NAMALWA (cell line): ENCODE measurements around the gene TMPRSS13.
A peak's percentile ranks its signal among the peaks of the same experiment; 100 is the strongest.
"Not testable (repeated sequence)": the region's sequence is repeated elsewhere in the genome, so short reads cannot be mapped to it uniquely, and the experiment has no call there.

Experiments used
- DNase-seq: peaks from one replicate; pipeline ENCODE4 v3.0.0-alpha.2; 2015; ENCODE audit warnings: low spot score

The TMPRSS13 gene

DNA sequence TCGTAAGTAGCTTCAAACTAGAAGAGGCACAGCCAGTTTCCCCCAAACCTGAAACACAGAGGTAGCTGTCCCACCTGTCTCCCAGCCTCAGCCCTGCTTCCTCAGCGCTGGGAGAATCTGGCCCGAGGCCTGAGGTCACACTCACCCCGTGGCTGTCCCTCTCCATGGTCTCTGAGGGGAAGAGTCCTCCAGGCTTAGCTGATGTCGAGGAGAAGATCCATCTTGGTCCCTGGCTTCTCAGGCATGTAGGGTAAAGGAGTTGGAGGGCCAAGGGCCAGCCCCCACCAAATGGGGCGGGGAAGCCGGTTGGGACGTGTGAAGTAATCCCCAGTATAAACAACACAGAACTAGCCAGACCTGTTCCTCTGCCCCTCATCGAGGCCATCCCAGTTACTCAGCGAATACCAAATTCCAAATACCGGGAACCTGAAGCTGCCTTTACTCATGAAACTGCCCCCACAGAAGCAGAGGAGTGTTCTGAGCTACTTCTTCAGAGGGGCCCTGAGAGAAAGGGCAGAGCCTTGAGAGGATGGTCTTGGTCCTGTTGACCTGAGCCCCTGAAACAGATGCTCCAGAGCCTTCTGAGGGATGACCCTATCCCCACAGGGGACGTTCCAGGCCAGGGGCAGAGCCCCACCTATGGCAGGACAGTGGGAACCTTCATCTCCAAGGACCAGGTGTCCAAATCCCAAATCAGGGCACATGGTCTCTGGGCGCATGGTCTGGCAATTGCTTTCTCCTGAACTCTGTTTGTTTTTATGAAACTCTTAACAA is at the start of gene TMPRSS13:
Gene TMPRSS13, minus strand, starts transcription at position 261 of the 774 bp plus-strand sequence. Its CDS starts 95 bp downstream, at position 166.
- DNase-seq, result no peak

DNA sequence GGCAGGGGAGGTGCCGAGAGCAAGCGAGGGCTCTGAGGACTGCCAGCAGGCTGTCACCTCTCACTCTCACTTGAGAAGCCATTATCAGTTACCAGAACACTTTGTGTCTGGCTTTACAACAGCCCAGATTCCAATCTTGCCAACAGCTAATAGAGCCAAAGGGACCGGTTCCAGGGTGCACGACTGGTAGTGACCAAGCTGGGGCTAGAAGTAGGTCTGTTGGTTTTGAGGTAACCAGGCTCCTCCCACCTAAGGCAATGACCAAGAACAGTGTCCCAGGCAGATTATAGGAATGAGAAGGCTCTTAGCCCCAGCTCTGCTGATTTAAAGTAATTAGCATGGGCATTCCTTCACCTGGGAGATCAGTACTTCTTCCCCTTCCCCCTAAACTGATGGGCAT is 49.8 kb upstream of the TMPRSS13 start:
- no peak for DNase-seq

DNA sequence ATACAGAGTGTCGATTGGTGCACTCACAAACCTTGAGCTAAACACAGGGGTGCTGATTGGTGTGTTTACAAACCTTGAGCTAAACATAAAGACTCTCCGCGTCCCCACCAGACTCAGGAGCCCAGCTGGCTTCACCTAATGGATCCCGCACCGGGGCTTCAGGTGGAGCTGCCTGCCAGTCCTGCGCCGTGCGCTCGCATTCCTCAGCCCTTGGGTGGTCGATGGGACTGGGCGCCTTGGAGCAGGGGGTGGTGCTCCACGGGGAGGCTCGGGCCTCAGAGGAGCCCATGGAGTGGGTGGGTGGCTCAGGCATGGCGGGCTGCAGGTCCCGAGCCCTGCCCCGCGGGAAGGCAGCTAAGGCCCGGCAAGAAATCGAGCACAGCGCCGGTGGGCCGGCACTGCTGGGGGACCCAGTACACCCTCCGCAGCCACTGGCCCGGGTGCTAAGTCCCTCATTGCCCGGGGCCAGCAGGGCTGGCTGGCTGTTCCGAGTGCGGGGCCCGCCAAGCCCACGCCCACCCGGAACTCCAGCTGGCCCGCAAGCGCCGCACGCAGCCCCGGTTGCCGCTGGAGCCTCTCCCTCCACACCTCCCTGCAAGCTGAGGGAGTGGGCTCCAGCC is 49.2 kb upstream of the TMPRSS13 start:
- DNase-seq, result not testable (repeated sequence)

DNA sequence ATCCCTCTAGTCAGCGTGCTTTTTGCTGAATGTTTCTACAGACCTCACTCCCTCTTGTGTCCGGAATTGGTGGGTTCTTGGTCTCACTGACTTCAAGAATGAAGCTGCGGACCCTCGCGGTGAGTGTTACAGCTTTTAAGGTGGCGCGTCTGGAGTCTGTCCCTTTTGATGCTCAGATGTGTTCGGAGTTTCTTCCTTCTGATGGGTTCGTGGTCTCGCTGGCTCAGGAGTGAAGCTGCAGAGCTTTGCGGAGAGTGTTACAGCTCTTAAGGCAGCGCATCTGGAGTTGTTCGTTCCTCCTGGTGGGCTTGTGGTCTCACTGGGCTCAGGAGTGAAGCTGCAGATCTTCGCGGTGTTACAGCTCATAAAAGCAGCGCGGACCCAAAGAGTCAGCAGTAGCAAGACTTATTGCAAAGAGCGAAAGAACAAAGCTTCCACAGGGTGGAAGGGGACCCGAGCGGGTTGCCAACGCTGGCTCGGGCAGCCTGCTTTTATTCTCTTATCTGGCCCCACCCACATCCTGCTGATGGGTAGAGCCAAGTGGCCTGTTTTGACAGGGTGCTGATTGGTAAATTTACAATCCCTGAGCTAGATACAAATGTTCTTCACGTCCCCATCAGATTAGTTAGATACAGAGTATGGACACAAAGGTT is 48.5 kb upstream of the TMPRSS13 start:
- not testable (repeated sequence) for DNase-seq

DNA sequence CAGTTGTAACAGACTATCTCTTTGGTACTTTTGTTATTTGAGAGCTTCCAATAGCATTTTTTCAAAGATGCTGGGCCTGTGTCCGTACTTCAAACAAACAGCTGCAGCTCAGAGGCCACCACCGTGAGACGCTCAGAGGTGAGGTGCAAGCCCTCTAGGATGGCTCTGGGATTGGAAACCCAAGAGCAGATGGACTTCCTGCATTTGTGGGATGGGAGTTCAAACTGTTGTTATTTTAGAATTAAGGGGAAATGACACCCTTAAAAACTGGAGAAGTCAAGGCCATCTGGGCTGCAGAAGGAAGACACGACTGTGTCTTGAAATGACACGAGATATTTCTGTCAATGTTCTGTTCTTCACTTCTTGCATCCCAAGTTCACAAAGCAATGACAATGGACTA is 47.8 kb upstream of the TMPRSS13 start:
- no peak for DNase-seq

DNA sequence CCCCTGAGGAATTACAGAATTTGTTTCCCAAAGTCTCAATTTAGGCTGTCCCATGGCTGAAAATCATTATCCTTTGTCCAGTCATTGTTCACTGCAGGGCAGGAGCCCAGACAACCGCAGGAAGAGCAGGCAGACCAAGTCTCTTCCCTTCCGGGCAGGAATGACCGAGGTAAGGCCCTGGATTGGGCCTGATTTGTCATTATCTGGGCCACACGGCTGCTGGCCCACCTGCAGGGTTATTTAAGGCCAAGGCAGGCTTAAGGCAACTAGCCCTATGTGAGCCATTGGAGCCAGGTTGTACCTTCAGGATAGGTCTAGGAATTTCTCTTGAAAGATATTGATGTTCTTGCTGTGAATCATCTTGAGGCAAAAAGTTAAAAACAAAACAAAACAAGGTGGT is 47.2 kb upstream of the TMPRSS13 start:
- no peak for DNase-seq

DNA sequence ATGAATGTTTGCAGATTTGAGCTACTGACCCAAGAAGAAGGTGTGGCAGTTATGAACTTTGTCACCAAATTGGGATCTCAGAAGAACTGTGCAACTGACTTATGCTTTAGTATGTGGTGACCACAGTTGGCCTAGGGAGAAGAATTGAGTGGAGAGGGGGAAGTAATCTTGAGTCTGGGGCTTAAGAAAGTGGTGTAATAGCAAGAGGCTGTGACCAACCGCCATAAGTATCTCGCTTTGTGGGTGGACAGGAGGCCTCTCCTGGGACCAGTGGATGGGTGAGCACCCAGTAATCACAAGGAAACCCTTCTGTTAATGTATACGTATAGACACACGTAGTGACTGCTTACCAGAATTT is 44.3 kb upstream of the TMPRSS13 start:
- no peak for DNase-seq

DNA sequence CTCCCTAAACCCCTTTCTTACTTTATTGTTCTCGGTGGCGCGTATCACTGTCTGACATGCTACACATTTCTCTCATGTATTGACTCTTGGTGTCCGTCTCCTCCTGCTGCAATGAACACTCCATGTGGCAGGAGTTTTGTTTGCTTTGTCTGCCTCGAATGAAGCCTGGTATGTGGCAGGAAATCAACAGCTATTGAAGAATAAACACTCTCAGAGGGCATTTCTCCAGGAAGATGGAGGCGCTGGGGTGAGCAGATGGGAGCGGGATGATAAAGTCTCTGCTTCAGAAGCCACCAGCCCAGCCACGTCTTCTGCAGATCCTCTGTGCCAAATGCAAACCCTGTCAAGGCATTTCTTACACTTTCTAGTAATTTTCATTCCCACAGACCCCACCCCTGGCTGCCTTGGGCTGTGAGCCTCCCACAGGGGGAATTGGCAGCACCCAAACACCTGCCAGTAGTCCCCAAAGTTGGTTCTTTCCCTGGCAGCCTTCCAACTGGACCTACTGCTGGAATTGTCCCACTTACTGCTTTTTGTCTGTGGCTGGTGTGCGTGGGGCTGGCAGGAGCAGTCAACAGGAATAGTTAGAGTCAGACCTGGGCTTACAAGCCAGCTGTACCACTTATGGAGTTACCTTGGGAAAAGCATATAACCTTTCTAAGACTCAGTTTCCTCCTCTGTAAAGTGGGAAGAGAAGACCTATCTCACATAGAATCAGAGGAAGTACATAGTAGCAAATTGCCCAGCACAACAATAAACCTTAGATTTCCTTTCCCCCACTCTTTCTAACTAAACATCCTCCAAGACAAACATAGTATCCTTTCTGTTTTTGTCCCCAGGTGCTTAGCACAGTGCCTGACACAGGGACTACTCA is 43.7 kb upstream of the TMPRSS13 start:
- DNase-seq, result no peak

DNA sequence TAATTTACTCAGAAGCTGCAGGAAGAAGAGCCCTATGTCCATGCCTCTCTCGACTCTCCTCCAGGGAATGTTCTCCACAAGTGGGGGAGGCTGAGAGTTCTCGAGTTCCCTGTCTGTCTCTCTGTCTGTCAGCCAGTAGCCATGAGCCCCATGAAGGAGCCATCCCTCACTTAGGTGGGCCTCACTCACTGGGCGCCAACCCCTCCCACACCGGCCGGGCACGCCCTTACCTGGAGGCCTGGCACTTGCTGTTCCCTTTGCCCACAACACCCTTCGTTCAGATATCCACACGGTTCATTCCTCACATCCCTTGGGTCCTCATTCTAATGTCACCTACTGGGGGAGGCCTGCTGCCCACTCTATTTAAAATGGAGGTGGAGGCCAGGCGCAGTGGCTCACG is 42.8 kb upstream of the TMPRSS13 start:
- DNase-seq, result no peak

DNA sequence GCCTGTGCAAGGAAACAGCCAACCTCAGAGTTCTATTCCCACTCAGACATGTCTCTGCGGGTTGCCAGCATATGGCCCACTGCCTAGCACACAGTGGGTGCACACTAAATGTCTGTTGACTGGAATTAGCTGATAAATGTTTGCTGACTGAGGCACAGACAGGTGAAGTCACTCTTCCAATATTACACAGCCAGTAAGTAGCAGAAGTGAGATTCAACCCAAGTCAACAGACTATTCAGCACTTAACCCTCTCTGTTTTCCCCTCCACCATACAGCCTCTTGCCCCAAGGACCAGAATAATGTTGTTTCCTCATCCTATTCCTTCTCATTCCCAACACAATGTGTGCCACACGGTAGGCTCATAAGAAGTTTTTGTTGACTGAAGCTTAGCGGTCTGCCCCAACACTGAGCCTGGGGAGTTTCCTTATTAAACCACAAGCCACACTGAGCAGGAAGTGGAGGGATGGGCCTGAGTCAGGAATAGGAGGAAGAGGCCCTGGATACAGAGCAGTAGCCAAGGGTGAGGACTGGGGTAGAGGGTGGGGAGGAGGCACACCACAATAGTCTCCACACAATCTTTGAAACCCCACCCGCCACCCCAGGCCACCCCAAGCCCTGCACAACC is 41.3 kb upstream of the TMPRSS13 start:
- no peak for DNase-seq

DNA sequence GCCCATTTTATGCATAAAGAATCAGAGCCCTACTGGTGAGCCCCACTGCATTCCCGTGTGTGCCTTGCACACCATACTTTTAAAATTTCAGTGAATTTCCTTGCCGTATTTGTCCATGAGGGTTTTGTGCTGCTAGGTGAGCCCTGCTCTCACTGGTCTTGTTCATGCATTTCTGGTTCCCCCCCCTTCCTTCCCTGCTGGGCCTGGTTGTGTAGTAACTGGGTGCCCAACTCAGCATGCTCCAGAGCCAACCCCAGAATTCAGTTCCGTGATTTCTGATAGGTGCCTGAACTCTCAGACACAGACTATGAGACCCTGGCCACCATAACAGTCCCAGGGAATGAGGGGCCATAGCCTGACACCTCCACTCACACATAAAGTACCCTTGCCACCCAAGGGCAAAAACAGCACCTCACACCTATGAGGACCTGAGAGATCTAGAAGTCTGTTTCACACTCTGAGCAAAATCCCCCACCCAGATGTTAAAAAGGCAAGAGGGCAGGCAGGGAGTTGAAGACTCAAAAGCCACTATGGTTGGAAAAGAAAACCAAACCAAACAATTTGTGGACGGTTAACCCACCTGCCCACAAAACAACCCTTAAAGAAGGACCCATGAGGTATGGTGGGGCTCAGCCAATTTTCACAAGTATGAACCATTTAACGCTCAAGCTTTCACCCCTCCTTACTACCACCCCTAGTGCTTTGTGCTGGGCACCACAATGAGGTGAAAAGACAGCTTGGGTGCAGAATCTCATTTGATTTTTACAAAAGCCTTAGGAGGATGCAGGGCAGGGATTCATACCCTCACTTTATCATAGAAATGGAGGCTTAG is 40.2 kb upstream of the TMPRSS13 start:
- no peak for DNase-seq

DNA sequence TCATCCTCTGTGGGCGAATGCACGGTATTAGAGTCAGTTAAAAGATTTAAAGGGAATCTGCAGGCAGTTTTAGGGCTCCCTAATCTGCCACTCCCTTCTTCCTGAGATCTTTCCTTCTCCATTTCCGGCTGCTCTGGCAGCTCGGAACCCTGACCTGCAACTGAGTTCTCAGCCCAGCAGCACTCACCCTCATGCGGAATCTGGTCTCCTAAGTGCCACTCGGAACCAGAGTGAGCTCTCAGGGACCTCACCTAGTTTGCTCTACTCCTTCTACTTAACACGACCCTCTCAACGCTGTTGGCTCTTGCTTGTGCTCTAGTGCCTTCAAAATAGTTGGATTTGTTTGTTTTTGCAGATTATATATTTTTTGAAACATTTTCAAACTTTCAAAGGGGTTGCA is 37.7 kb upstream of the TMPRSS13 start:
- DNase-seq, result no peak

DNA sequence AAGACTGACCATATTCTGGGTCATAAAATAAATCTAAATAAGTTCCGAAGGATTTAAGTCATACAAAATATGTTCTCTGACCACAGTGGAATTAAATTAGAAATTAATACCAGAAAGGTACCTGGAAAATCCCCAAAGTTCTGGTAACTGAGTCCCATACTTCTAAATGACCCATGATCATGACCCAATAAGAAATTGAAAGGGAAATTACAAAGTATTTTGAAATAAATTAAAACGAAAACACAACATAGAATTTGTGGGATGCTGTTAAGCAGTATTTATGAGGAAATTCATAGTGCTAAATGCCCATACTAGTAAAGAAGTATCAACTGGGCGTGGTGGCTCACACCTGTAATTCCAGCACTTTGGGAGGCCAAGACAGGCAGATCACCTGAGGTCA is 33.6 kb upstream of the TMPRSS13 start:
- DNase-seq, result no peak

DNA sequence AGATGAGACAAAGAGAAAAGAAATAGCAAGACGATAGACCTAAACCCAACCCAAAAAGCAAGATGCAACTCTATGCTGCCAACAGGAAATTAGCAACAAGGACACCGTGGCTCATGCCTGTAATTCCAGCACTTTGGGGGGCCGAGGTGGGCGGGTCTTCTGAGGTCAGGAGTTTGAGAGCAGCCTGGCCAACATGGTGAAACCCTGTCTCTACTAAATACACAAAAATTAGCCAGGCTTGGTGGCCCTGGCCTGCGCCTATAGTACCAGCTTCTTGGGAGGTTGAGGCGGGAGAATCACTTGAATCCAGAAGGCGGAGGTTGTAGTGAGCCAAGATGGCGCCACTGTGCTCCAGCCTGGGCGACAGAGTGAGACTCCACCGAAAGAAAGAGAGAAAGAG is 32.7 kb upstream of the TMPRSS13 start:
- no peak for DNase-seq

DNA sequence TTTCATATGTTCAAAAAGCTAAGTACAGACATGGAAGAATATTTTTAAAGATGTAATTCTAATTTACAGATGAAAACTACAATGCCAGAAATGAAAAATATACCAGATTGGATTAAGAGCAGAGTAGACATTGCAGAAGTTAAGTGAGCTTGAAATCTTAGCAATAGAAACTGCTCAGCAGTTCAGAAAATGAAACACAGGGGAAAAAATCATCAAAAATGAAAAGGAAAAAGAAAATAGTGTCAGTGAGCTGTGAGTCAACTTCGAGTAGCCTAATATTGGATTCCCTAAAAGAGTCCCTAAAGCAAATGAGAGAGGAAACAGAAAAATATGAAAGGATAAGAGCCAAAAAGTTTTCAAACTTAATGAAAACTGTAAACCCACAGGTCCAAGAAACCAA is 31.2 kb upstream of the TMPRSS13 start:
- DNase-seq, result no peak

DNA sequence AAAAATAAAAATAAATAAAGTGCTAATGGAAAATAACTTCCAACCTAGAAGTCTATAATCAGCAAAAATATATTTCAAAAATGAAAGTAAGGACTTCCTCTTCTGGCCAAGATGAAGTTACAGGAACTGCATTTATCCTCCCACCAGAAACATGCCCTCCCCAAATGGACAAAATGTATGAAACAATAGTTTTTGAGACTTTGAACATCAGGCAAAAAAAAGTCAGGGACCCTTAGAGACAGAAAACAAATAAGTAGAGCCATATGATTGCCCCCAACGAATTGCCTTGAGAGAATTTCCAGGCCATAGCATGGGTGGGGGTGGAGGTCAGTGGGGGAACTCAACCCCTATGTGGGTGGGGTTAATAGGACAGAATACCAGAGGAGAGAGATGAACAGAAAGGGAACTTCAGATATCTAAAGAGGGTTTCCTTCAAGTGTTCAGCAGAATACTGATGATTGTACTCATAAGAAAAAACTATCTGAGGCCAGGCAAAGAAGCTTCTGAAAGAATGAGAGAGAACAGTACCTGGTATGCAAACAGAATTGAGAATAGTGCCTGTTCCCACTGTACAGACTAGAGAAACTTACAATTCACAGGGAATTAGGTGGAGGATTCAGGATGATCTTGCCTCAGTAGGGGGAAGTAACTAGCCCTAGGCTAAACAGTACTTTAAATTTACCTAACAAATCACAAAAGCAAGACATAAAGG is 30.4 kb upstream of the TMPRSS13 start:
- DNase-seq, result peak; percentile 39

DNA sequence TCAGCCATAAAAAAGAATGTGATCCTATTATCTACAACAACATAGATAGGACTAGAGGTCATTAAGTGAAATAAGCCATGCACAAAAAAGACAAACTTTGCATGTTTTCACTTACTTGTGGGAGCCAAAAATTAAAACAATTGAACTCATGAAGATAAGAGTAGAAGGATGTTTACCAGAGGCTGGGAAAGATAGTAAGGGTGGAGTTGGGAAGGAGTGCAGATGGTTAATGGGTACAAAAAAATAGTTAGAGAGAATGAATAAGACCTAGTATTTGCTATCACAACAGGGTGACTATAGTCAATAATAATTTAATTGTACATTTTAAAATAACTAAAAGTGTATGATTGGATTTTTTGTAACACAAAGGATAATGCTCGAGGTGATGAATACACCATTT is 29.7 kb upstream of the TMPRSS13 start:
- no peak for DNase-seq

DNA sequence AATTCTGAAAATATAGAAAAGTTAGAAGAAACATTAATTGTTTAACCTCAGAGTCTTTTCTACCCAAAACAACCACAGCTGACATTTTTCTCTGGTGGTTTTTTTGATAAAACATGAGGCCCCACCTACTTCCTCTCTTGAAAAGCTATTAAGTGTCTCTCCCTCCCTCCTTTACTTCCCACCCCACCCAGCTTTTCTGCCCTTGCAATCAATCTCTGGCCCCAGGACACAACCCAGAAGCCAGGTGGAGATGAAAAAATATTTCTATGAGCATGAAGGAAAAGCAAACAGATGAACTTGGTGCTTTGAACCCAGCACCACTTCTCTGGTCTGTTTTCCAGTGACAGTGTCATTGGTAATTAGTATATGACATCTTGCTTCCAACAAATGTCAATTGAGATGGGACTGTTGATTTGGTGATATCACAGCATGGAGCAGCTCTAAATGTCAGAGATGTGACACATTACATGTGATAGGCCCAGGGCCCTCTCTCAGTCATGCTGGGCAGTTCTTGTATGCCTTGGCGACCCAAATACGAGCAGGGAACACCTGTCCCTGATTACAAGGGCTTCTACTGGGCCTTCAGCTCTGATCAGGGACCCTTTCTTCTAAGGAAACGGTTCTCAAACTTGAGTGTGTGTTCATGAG is 23.9 kb upstream of the TMPRSS13 start:
- DNase-seq, result no peak

DNA sequence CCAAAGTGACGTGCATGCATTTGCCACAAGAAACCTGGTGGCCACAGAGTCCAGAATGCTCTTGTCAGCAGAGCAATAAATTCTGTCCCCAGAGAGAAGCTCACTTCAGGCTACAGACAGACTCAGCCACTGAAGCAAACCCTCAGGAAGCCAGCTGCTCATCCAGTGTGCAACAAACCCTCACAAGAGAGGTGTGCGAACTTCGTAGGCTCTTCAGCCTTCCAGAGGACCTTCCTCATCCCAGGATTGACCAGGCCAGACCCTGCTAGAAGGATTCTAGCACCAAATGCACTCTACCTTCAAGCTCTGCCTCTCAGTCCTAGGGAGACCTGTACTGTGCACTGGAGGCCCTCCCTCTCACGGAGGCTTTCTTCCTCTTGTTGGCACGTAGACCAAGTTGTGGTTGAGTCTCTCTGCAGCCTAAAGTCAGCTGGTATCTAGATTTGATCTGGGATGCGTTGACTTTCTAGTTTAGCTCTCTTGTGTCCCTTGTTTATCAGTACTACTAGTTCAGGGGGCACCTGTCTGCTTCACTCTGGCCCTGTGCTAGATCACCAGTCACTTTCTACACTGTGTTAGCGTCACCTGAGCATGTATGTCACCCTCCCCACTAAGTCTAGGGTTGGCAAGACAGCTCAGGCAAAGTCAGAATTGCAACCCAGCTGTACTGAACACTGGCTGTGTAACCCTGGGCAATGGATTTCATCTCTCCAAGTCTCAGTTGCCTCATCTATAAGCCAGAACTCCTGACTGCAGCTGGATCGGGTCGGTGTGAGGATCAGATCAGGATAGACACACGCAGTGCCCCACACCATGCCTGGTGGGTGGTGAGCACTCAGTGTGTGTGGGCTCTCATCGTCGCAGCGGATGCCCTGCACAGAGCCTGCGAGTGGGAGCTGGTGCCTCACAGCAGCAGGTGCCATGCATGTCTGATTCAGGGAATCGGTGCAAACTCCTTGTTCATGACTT is 22.1 kb upstream of the TMPRSS13 start:
- DNase-seq, result peak; percentile 69
